ENCODE data around the gene GRIFIN. TPM values are rescaled to one million over a fixed set of nuclear protein-coding genes. Genes with fewer than 3 reads are reported as not detected.

Gene GRIFIN
- total RNA-seq, 1 donor from 2014 or later, result not detected

- TF ChIP-seq CTCF (IDR thresholded peaks at IDR 0.05; ENCODE audit: unreplicated experiment), result no peak
- DNase-seq (ENCODE audit: low spot score in 2 of 2, unreplicated experiment in 2 of 2), result no peak
- H3K27ac Mint-ChIP-seq, result no peak overlapping the region
Observed at GRCh38 chr7:2518737-2519118, 42.5 kb upstream of the GRIFIN start.

GRCh38 chr7:2517678-2518507 lies 41.7 kb upstream of the GRIFIN start:
- H3K27ac Mint-ChIP-seq, result peak overlapping the region; percentile 84
- H3K9me3 Mint-ChIP-seq, result no peaks in the 10 kb centered on the region
- no peak for DNase-seq (ENCODE audit: low spot score in 2 of 2, unreplicated experiment in 2 of 2)
- no peak for TF ChIP-seq CTCF (IDR thresholded peaks at IDR 0.05; ENCODE audit: unreplicated experiment)
- H3K27me3 Mint-ChIP-seq (ENCODE audit: low read depth), result peaks cover 20% of the 10 kb centered on the region
- H3K4me3 Mint-ChIP-seq, result peak overlapping the region; percentile 55
- no peaks in the 10 kb centered on the region for H3K36me3 Mint-ChIP-seq
- peaks cover 47% of the 10 kb centered on the region for H3K4me1 Mint-ChIP-seq

More at GRCh38 chr7:2518737-2519118, 42.5 kb upstream of the GRIFIN start:
- peaks cover 55% of the 10 kb centered on the region for H3K4me1 Mint-ChIP-seq
- H3K27me3 Mint-ChIP-seq (ENCODE audit: low read depth), result peaks cover 23% of the 10 kb centered on the region
- peak overlapping the region; percentile 58 for H3K4me3 Mint-ChIP-seq
- no peaks in the 10 kb centered on the region for H3K36me3 Mint-ChIP-seq
- no peaks in the 10 kb centered on the region for H3K9me3 Mint-ChIP-seq

- peaks cover 42% of the 10 kb centered on the region for H3K4me1 Mint-ChIP-seq
- H3K27ac Mint-ChIP-seq, result peak overlapping the region; percentile 56
- no peak for TF ChIP-seq CTCF (IDR thresholded peaks at IDR 0.05; ENCODE audit: unreplicated experiment)
- DNase-seq (ENCODE audit: low spot score in 2 of 2, unreplicated experiment in 2 of 2), result no peak
- peaks cover 18% of the 10 kb centered on the region for H3K27me3 Mint-ChIP-seq (ENCODE audit: low read depth)
- H3K36me3 Mint-ChIP-seq, result no peaks in the 10 kb centered on the region
- no peaks in the 10 kb centered on the region for H3K9me3 Mint-ChIP-seq
- H3K4me3 Mint-ChIP-seq, result no peak overlapping the region
Observed at GRCh38 chr7:2517026-2517425, 40.8 kb upstream of the GRIFIN start.

- H3K36me3 Mint-ChIP-seq, result no peaks in the 10 kb centered on the region
- peaks cover 36% of the 10 kb centered on the region for H3K4me1 Mint-ChIP-seq
- no peak overlapping the region for H3K27ac Mint-ChIP-seq
- DNase-seq (ENCODE audit: low spot score in 2 of 2, unreplicated experiment in 2 of 2), result no peak
- TF ChIP-seq CTCF (IDR thresholded peaks at IDR 0.05; ENCODE audit: unreplicated experiment), result no peak
- H3K27me3 Mint-ChIP-seq (ENCODE audit: low read depth), result peaks cover 13% of the 10 kb centered on the region
- H3K9me3 Mint-ChIP-seq, result no peaks in the 10 kb centered on the region
- H3K4me3 Mint-ChIP-seq, result no peak overlapping the region
Observed at GRCh38 chr7:2516194-2516555, 40.0 kb upstream of the GRIFIN start.

- Mint-ChIP-seq H3K4me1 (peaks cover 33% of the 10 kb centered on the region), H3K36me3 (no peaks in the 10 kb centered on the region), H3K27me3 (ENCODE audit: low read depth) (peaks cover 10% of the 10 kb centered on the region), H3K9me3 (no peaks in the 10 kb centered on the region), H3K4me3 (no peak overlapping the region), H3K27ac (no peak overlapping the region)
- no peak for DNase-seq (ENCODE audit: low spot score in 2 of 2, unreplicated experiment in 2 of 2)
- TF ChIP-seq CTCF (IDR thresholded peaks at IDR 0.05; ENCODE audit: unreplicated experiment), result no peak
Observed at GRCh38 chr7:2515424-2516193, 39.4 kb upstream of the GRIFIN start.
